T-helper 2 cell treated with Interferon-gamma antibody and Interleukin-4, amounts not matched to agents 5 μg/mL and 100 μg/mL, for 36 hours (primary cell): ENCODE data around the gene VAPB.
"Not testable (repeated sequence)": the region's sequence is repeated elsewhere in the genome, so short reads cannot be mapped to it uniquely, and the experiment has no call there.

Experiments used
- DNase-seq: peaks from one replicate; pipeline ENCODE4 v3.0.0; 2021; ENCODE audit warnings: low spot score
- H3K27ac Mint-ChIP-seq: one replicate; pipeline ENCODE4 v1.8.0; 2021; ENCODE audit warnings: mild to moderate bottlenecking, mixed read lengths
- H3K27me3 Mint-ChIP-seq: one replicate; pipeline ENCODE4 v1.8.0; 2021; ENCODE audit warnings: low read depth, mixed read lengths
- H3K36me3 Mint-ChIP-seq: one replicate; pipeline ENCODE4 v1.8.0; 2021; ENCODE audit warnings: low read depth, mixed read lengths
- H3K4me1 Mint-ChIP-seq: one replicate; pipeline ENCODE4 v1.8.0; 2021; ENCODE audit warnings: low read depth, mixed read lengths
- H3K4me3 Mint-ChIP-seq: one replicate; pipeline ENCODE4 v1.8.0; 2022; ENCODE audit warnings: mild to moderate bottlenecking, moderate library complexity, mixed read lengths
- H3K9me3 Mint-ChIP-seq: one replicate; pipeline ENCODE4 v1.8.0; 2021; ENCODE audit warnings: mixed read lengths

VAPB gene

DNA sequence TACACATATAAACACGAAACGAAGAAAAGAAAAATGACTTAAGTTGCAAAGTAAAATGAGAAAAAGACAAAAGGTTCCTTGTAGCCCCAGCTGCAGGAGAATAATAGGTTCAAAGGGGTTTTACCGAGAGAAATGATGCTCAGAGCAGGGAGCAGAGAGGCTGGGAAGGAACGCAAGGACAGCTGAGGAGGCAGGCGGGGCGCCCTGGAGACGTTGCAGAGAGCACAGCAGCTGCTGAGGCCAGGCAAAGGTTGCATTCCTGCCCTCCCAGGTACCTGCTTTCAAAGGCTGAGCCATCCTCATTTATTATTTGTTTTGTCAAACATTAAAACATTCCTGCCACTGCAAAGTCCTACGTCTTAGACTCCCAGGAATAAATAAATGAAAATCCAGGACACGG lies 16.2 kb upstream of the VAPB start:
- Mint-ChIP-seq H3K4me3 (no peak overlapping the region), H3K27ac (no peak overlapping the region), H3K27me3 (peaks cover 9% of the 10 kb centered on the region), H3K36me3 (no peaks in the 10 kb centered on the region), H3K9me3 (no peaks in the 10 kb centered on the region), H3K4me1 (no peaks in the 10 kb centered on the region)
- no peak for DNase-seq

DNA sequence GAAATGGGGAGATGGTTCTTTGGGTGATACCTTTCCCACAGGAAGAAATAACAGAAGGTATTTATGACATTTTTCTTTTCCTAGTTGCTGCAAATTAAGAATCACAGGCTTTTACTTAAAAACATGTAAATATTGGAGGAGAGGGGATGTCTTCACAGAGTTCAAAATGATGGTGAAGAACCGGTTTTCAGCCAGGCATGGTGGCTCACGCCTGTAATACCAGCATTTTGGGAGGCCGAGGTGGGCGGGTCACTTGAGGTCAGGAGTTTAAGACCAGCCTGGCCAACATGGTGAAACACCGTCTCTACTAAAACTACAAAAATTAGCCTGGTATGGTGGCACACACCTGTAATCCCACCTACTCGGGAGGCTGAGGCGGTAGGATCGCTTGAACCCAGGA lies 15.7 kb upstream of the VAPB start:
- not testable (repeated sequence) for H3K36me3 Mint-ChIP-seq, H3K9me3 Mint-ChIP-seq, H3K4me3 Mint-ChIP-seq, H3K27ac Mint-ChIP-seq, H3K4me1 Mint-ChIP-seq, DNase-seq
- H3K27me3 Mint-ChIP-seq: peaks cover 13% of the 10 kb centered on the region

DNA sequence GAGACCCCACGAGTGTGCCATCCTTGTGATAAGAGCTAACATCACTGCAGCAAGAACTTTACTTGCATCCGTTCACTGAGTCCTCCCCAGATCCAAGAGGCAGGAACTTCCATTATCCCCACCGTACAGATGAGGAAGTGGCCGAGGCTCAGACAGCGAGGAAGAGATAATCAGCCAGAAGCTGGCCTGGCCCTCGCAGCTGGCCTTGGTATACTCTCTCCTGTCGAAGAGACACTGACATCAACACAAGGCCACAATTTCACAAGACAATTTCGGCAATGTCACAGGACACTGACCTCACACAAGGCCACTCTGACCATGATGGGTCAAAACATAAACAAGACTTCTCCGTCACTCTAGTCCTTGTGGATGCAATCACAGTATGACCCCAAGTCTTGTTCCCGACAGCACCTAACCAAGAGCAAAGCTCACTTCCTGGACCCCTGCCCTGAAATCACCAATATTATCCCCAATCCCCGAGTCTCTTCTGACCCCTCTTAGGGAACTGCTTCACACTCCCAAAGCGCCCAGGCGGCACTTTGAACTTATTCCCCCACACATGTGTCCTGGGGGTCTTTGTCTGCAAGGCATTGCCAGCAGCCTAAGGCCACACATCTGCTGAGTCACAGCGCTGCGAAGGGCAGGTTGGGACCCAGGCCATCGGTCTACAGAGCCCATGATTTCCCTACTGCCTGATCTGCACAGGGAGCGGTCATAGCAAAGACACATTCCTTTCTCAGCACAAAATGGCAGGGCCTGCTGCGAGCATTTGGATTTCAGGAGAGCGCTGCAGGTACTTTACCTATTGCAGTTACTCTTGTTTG lies 14.8 kb upstream of the VAPB start:
- no peak for DNase-seq
- Mint-ChIP-seq H3K27ac (no peak overlapping the region), H3K4me3 (no peak overlapping the region), H3K36me3 (no peaks in the 10 kb centered on the region), H3K4me1 (no peaks in the 10 kb centered on the region), H3K9me3 (no peaks in the 10 kb centered on the region), H3K27me3 (peaks cover 19% of the 10 kb centered on the region)

DNA sequence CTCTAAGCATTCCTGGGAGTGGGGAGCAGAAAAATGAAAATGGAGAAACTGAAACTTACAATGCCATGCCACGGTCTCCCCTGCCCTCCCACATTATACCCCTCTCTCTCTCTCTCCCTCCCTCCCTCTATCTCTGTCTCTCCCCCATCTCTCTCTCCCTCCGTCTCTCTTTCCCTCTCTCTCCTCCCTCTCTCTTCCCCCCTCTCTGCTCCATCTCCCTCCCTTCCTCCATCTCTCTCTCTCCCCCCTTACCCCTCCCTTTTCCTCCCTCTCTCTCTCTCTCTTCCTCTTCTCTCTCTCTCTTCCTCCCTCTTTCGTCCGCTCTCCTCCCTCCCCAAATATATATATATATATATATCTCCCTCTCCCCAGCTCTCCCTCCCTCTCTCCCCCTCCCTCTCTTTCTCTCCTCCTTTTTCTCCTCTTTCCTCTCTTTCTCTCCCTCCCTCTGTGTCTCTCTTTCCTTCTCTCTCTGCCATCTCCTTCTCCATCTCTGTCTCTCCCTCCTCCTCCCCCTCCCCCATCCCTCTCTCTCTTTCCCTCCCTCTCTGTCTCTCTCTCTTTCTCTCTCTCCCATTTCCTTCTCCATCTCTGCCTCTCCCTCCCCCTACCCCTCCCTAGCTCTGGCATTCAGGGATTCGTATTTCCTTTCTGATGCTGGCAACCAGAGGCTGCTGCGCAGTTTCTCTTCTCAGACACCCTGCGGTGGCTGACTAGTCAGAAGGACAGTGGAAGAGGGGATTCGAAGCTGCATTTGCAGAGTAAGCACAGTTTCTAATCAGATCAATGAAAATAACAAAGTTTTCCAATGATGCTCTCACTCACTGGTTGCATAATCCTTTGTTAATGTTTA lies 13.9 kb upstream of the VAPB start:
- H3K4me3 Mint-ChIP-seq: no peak overlapping the region
- no peaks in the 10 kb centered on the region for H3K36me3 Mint-ChIP-seq
- H3K9me3 Mint-ChIP-seq: no peaks in the 10 kb centered on the region
- no peak overlapping the region for H3K27ac Mint-ChIP-seq
- peaks cover 24% of the 10 kb centered on the region for H3K27me3 Mint-ChIP-seq
- DNase-seq: no peak
- no peaks in the 10 kb centered on the region for H3K4me1 Mint-ChIP-seq

DNA sequence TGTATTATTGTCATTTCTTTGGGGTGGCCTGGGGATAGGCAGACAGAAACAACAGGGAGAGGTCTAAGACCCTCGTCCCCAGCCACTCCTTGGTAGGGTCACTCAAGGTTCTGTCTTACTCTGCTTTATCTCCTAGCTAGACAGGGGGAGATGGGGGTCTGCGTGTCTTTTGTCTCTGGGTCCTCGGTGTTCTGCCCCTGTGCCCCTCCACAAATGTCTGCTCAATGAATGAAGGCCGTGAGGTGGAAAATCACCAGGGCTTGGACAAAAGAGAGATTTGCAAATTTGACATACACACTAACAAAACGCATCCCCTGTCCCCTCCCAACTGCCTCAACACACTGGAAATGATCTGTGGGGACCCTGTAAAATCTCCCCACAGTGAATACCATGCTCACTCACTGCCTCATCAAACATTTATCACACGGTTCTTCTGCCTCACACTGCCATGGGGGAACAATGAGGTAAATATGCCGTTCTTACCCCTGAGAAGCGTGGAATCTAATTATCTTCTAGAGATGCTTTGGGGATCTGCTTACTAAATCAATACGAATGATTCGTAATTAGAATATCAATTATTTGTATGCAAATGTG lies 13.2 kb upstream of the VAPB start:
- Mint-ChIP-seq H3K27ac (no peak overlapping the region), H3K4me1 (no peaks in the 10 kb centered on the region), H3K4me3 (no peak overlapping the region)

DNA sequence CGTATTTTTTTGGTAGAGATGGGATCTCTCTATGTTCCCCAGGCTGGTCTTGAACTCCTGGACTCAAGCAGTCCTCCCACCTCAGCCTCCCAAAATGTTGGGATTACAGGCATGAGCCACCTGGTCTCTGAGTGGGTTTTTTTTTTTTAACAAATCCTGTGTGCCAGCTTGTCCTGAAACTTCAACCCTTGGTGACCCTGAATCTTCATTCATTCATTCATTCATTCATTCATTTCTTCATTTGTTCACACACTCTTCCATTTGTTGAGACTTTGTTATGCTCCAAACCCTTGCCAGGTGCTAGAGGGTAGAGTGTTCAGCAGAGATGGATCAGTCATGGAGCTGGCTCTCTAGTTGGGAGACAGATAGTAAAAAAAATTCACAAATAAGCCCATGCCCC lies 12.0 kb upstream of the VAPB start:
- Mint-ChIP-seq H3K36me3 (no peaks in the 10 kb centered on the region), H3K9me3 (peaks cover 14% of the 10 kb centered on the region), H3K27me3 (peaks cover 28% of the 10 kb centered on the region), H3K4me1 (no peaks in the 10 kb centered on the region), H3K4me3 (no peak overlapping the region), H3K27ac (no peak overlapping the region)
- DNase-seq: no peak

More for the DNA sequence above, 13.2 kb upstream of the VAPB start:
- Mint-ChIP-seq H3K27me3 (peaks cover 26% of the 10 kb centered on the region), H3K36me3 (no peaks in the 10 kb centered on the region), H3K9me3 (peaks cover 2% of the 10 kb centered on the region)
- no peak for DNase-seq

DNA sequence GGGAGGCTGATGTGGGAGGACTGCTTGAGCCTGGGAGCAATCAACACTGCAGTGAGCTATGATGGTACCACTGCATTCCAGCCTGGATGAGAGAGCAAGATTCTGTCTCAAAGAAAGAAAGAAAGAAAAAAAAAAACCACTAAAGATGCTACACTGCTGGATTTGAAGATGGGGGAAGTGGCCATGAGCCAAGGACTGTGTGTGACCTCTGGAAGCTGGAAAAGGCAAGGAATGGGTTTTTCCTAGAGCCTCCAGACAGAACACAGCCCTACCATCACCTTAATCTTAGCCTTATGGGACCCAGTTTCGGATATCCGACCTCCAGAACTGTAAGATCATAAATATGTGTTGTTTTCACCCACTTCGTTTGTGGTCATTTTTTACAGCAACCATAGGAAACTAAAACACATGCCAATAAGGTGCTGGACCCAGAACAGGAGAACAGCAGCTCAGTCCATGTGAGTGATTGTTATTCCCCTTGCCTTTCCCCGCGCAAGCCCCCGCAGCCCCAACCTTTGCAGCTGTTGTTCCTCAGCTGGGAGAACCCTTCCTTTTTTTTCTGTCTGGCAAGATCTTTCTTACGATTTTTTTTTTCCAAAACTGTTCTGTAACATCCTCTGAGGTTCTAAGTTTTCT lies 11.1 kb upstream of the VAPB start:
- no peaks in the 10 kb centered on the region for H3K36me3 Mint-ChIP-seq
- DNase-seq: no peak
- H3K27me3 Mint-ChIP-seq: peaks cover 28% of the 10 kb centered on the region
- H3K27ac Mint-ChIP-seq: no peak overlapping the region
- H3K4me1 Mint-ChIP-seq: no peaks in the 10 kb centered on the region
- H3K9me3 Mint-ChIP-seq: peaks cover 14% of the 10 kb centered on the region
- no peak overlapping the region for H3K4me3 Mint-ChIP-seq

DNA sequence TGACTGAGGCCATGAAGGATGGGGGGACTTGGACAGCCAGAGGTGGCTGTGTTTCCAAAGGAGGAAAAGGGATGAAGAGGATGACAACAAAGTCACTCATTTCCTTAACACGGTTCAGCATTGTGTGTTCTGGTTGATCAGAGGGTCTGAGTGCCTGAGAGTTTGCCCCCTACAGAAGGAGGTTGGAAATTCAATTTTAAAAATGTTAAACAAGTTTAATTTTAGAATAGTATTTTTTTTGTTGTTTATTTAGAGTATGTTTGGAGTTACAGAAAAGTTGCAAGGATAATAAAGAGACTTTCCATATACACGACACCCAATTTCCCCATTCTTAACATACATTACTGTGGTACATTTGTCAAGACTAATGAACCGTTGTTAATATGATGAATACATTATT lies 10.3 kb upstream of the VAPB start:
- no peak overlapping the region for H3K4me3 Mint-ChIP-seq
- no peak for DNase-seq
- peaks cover 14% of the 10 kb centered on the region for H3K9me3 Mint-ChIP-seq
- H3K27me3 Mint-ChIP-seq: peaks cover 28% of the 10 kb centered on the region
- H3K36me3 Mint-ChIP-seq: no peaks in the 10 kb centered on the region
- H3K27ac Mint-ChIP-seq: no peak overlapping the region
- H3K4me1 Mint-ChIP-seq: no peaks in the 10 kb centered on the region

DNA sequence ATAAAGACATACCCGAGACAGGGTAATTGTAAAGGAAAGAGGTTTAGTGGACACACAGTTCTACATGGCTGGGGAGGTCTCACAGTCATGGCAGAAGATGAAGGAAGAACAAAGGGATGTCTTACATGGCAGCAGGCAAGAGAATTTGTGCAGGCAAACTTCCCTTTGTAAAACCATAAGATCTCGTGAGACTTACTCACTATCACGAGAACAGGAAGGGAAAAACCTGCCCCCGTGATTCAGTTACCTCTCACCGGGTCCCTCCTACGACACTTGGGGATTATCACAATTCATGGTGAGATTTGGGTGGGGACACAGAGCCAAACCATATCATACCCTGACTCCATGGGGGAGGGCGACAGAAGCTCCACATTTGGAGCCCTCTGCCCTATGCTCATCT lies 7.4 kb upstream of the VAPB start:
- Mint-ChIP-seq H3K9me3 (peaks cover 14% of the 10 kb centered on the region), H3K4me1 (no peaks in the 10 kb centered on the region), H3K36me3 (no peaks in the 10 kb centered on the region), H3K4me3 (no peak overlapping the region), H3K27ac (no peak overlapping the region), H3K27me3 (peaks cover 26% of the 10 kb centered on the region)
- DNase-seq: no peak

DNA sequence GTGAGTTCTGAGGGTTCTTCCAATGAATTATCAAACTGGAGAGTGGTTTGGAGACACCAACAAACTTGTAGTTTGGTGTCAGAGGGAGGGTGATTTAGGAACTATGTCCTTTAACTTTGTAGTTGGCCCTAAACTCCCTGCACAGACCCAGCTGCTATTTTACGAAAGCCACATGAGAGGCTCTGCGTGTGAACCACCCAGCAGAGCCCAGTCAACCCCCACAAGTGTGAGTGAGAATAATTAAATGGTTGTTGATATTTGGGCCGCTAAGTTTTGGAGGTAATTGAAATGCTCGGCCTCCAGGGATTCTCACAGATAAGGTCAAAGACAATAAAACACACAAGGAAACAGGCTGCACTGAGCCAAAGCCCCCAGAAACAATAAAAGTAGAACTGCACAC lies 6.9 kb upstream of the VAPB start:
- Mint-ChIP-seq H3K4me1 (no peaks in the 10 kb centered on the region), H3K27me3 (peaks cover 28% of the 10 kb centered on the region), H3K4me3 (no peak overlapping the region), H3K27ac (no peak overlapping the region), H3K36me3 (no peaks in the 10 kb centered on the region), H3K9me3 (peaks cover 14% of the 10 kb centered on the region)
- DNase-seq: no peak

DNA sequence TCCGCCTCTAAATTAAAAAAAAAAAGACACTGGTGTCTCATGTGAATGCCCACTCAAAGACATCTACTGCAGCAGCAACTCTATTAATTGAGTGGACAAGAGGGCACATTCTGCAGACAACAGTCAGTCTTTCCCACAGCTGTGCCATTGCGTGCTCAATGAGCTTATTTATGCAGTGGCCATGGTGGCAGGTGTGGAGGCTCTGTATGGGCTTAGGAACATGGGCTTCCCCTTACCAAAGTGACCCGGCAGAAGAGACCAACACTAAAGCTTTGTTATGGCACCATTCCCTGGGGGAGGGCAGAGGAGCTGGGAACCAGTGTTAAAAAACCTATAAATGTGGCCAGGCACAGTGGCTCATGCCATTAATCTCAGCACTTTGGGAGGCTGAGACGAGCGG lies 4.2 kb upstream of the VAPB start:
- peaks cover 3% of the 10 kb centered on the region for H3K4me1 Mint-ChIP-seq
- peaks cover 13% of the 10 kb centered on the region for H3K27me3 Mint-ChIP-seq
- H3K27ac Mint-ChIP-seq: no peak overlapping the region
- H3K9me3 Mint-ChIP-seq: peaks cover 14% of the 10 kb centered on the region
- peaks cover 1% of the 10 kb centered on the region for H3K36me3 Mint-ChIP-seq
- H3K4me3 Mint-ChIP-seq: no peak overlapping the region
- DNase-seq: no peak

DNA sequence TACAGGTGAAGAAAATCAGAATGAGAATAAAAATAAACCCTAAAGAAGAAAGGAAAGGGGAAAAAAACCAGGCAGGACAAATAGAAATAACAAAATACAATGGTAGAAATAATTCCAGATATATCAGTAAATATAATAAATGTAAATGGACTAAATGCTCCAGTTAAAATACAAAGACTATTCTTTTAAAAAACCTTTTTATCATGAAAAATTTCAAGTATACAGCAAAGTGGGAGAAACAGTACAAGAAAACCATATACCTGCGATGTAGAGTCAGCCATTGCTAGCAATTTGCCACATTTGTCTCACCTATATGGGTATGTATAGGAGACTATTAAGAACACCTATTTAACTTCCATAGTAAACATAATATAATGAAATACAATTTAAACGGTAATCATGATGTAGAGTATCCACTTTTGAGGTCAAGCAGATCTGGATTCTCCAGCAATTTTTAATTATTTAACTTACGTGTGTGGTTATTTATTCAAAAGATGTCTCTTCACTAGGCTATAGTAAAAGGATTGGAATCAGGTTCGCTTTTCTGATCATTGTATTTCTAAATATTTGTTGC lies 914 bp upstream of the VAPB start:
- H3K4me1 Mint-ChIP-seq: peaks cover 30% of the 10 kb centered on the region
- no peak overlapping the region for H3K27ac Mint-ChIP-seq
- peaks cover 23% of the 10 kb centered on the region for H3K36me3 Mint-ChIP-seq
- DNase-seq: no peak
- no peaks in the 10 kb centered on the region for H3K9me3 Mint-ChIP-seq
- peaks cover 6% of the 10 kb centered on the region for H3K27me3 Mint-ChIP-seq
- H3K4me3 Mint-ChIP-seq: peak overlapping the region; percentile 26

DNA sequence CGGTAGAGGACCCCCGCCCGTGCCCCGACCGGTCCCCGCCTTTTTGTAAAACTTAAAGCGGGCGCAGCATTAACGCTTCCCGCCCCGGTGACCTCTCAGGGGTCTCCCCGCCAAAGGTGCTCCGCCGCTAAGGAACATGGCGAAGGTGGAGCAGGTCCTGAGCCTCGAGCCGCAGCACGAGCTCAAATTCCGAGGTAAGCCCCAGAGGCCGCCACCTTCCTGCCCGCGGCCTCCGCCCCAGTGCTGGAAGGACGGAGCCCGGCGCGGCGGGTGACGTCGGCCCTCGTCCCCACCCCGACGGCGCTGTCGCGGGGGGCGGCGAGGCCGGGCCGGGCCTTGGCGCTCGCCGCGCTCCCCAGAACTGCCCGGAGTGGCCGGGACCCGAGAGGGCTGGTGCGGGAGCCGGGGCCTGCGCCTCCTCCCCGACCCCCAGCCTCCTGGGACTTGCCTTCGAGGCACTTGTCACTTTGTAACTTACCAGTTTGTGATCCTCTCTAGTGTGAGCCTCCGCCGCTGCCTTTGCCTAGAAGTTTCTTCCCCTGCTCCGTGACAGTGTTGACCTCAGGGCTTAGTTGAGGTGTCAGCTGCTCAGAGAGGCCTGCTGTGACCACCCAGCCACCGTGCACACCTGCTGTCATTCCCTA lies 417 bp downstream of the VAPB start:
- peaks cover 6% of the 10 kb centered on the region for H3K27me3 Mint-ChIP-seq
- peaks cover 30% of the 10 kb centered on the region for H3K36me3 Mint-ChIP-seq
- H3K27ac Mint-ChIP-seq: peak overlapping the region; percentile 98
- H3K9me3 Mint-ChIP-seq: no peaks in the 10 kb centered on the region
- H3K4me1 Mint-ChIP-seq: peaks cover 37% of the 10 kb centered on the region
- peak overlapping the region; percentile 94 for H3K4me3 Mint-ChIP-seq
- DNase-seq: no peak
